H1 (cell line): Measurements from ENCODE around the gene PLSCR1. TPM values are rescaled to one million over a fixed set of nuclear protein-coding genes. Genes with fewer than 3 reads are reported as not detected.

Experiments
- CTCF ChIA-PET: fragments of 300-600 bp; sonication (Branson Sonifier 250); formaldehyde crosslinking; loops from one replicate; lab custom pipeline; 2021; ENCODE audit not compliant: partially characterized antibody; lab: Charles Lee
- POLR2A ChIA-PET: fragments of 300-600 bp; sonication (Branson Sonifier 250); formaldehyde crosslinking; loops from one replicate; lab custom pipeline; 2021; ENCODE audit warnings: inconsistent platforms; ENCODE audit not compliant: partially characterized antibody; lab: Charles Lee
- DNase-seq, 2 experiments: peaks; one replicate each; pipeline versions ENCODE4 v3.0.0 to v3.0.0-alpha.2; 2010 to 2022; ENCODE audit warnings: low spot score in 2 of 2, low read depth in 1 of 2, mixed read lengths in 1 of 2
- FAIRE-seq: peaks from 2 replicates; lab custom pipeline; 2011; peaks lifted over from hg19 to GRCh38; lab: Jason Lieb, UNC
- H2AFZ ChIP-seq: 2 replicates; pipeline ENCODE4 v1.8.1; 2012; ENCODE audit warnings: low read length, inconsistent platforms
- H2AK5ac ChIP-seq: 2 replicates; pipeline ENCODE4 v1.6.1; 2013; ENCODE audit warnings: low read depth, low read length
- H2BK120ac ChIP-seq: replicated peaks from 2 replicates; pipeline ENCODE3; 2013; ENCODE audit warnings: low read depth, low read length, inconsistent platforms
- H2BK12ac ChIP-seq: 2 replicates; pipeline ENCODE4 v1.6.1; 2013; ENCODE audit warnings: low read depth, low read length
- H2BK15ac ChIP-seq: 2 replicates; pipeline ENCODE4 v1.6.1; 2013; ENCODE audit warnings: low read length
- H2BK20ac ChIP-seq: 2 replicates; pipeline ENCODE4 v1.6.1; 2013; ENCODE audit warnings: low read length
- H2BK5ac ChIP-seq: 2 replicates; pipeline ENCODE4 v1.6.1; 2013; ENCODE audit warnings: low read depth, low read length
- H3K14ac ChIP-seq: 2 replicates; pipeline ENCODE4 v1.6.1; 2013; ENCODE audit warnings: inconsistent platforms; ENCODE audit not compliant: insufficient read length
- H3K18ac ChIP-seq: 2 replicates; pipeline ENCODE4 v1.6.1; 2013; ENCODE audit warnings: low read length; ENCODE audit errors: extremely low read depth
- H3K23ac ChIP-seq: 2 replicates; pipeline ENCODE4 v1.6.1; 2013; ENCODE audit warnings: inconsistent platforms; ENCODE audit not compliant: insufficient read length
- H3K23me2 ChIP-seq: 2 replicates; pipeline ENCODE4 v1.6.1; 2013; ENCODE audit warnings: low read depth, low read length
- H3K27ac ChIP-seq: 2 replicates; pipeline ENCODE4 v1.6.1; 2011; ENCODE audit warnings: low read depth, low read length, inconsistent platforms
- H3K27me3 ChIP-seq, 4 experiments: replicated peaks in 1 of 4; 1 replicate in 1 of 4; 2 replicates in 3 of 4; pipeline versions ENCODE4 v1.6.1 to v1.8.1; 2011 to 2013; ENCODE audit warnings: low read length in 3 of 4, mild to moderate bottlenecking in 3 of 4, inconsistent platforms in 2 of 4, mixed read lengths in 2 of 4, moderate library complexity in 1 of 4; ENCODE audit not compliant: control insufficient read depth in 3 of 4, insufficient read depth in 3 of 4; ENCODE audit errors: extremely low read depth in 1 of 4
- H3K36me3 ChIP-seq, 4 experiments: 2 replicates each; pipeline versions ENCODE4 v1.6.1 to v1.8.1; 2011 to 2013; ENCODE audit warnings: mild to moderate bottlenecking in 4 of 4, low read length in 3 of 4, moderate library complexity in 2 of 4, control low read depth in 1 of 4, inconsistent platforms in 1 of 4; ENCODE audit not compliant: insufficient read depth in 4 of 4, control insufficient read depth in 2 of 4
- H3K4ac ChIP-seq: replicated peaks from 2 replicates; pipeline ENCODE3; 2013; ENCODE audit warnings: low read length, low read depth, mixed read lengths, inconsistent platforms; ENCODE audit not compliant: insufficient read length
- H3K4me1 ChIP-seq, 4 experiments: replicated peaks in 1 of 4; 1 replicate in 1 of 4; 2 replicates in 3 of 4; pipeline versions ENCODE4 v1.6.1 to v1.8.1; 2011 to 2013; ENCODE audit warnings: low read length in 3 of 4, inconsistent platforms in 2 of 4, mixed read lengths in 1 of 4; ENCODE audit not compliant: insufficient read depth in 4 of 4, control insufficient read depth in 3 of 4
- H3K4me2 ChIP-seq, 2 experiments: 2 replicates each; pipeline versions ENCODE4 v1.6.1 to v1.8.1; 2011 to 2013; ENCODE audit warnings: low read depth in 2 of 2, low read length in 2 of 2, control low read depth in 1 of 2, inconsistent platforms in 1 of 2, mild to moderate bottlenecking in 1 of 2; ENCODE audit not compliant: insufficient read depth in 1 of 2
- H3K4me3 ChIP-seq, 4 experiments: fragments of 200-600, 300-600 bp in 1 of 4; sonication (generic), shearing (Covaris generic), sonication (Bioruptor Twin) in 1 of 4; 2 replicates each; pipeline versions ENCODE4 v1.5.1 to v1.8.1; 2011 to 2016; ENCODE audit warnings: low read length in 4 of 4, low read depth in 3 of 4, control low read depth in 2 of 4, inconsistent platforms in 2 of 4, mild to moderate bottlenecking in 2 of 4, mixed read lengths in 1 of 4, moderate library complexity in 1 of 4; ENCODE audit not compliant: insufficient read depth in 2 of 4; ENCODE audit errors: extremely low read depth in 1 of 4
- H3K56ac ChIP-seq: replicated peaks from 2 replicates; pipeline ENCODE3; 2013; ENCODE audit warnings: low read depth, mild to moderate bottlenecking, mixed read lengths, low read length, inconsistent platforms; ENCODE audit not compliant: insufficient read length
- H3K79me1 ChIP-seq: 2 replicates; pipeline ENCODE4 v1.6.1; 2013; ENCODE audit warnings: low read depth, low read length, control low read depth
- H3K79me2 ChIP-seq, 2 experiments: 2 replicates each; pipeline versions ENCODE4 v1.6.1 to v1.8.1; 2012 to 2013; ENCODE audit warnings: low read length in 2 of 2, mild to moderate bottlenecking in 2 of 2, inconsistent platforms in 1 of 2; ENCODE audit not compliant: insufficient read depth in 2 of 2, control insufficient read depth in 1 of 2
- H3K9ac ChIP-seq, 4 experiments: replicated peaks in 1 of 4; 1 replicate in 1 of 4; 2 replicates in 3 of 4; pipeline versions ENCODE4 v1.6.1 to v1.8.1; 2011 to 2013; ENCODE audit warnings: low read depth in 3 of 4, low read length in 3 of 4, control low read depth in 2 of 4, mild to moderate bottlenecking in 2 of 4, moderate library complexity in 2 of 4, inconsistent platforms in 1 of 4; ENCODE audit errors: extremely low read depth in 1 of 4
- H3K9me3 ChIP-seq, 2 experiments: 2 replicates each; pipeline versions ENCODE4 v1.6.1 to v1.8.1; 2012 to 2013; ENCODE audit warnings: mild to moderate bottlenecking in 2 of 2, moderate library complexity in 2 of 2, control low read depth in 1 of 2, inconsistent platforms in 1 of 2, low read depth in 1 of 2, low read length in 1 of 2, mixed read lengths in 1 of 2; ENCODE audit not compliant: insufficient read depth in 2 of 2
- H4K20me1 ChIP-seq, 2 experiments: replicated peaks in 1 of 2; 2 replicates each; pipeline versions ENCODE3 to v1.8.1; 2011 to 2013; ENCODE audit warnings: inconsistent platforms in 2 of 2, low read length in 2 of 2, mild to moderate bottlenecking in 1 of 2; ENCODE audit not compliant: insufficient read depth in 2 of 2, control insufficient read depth in 1 of 2
- H4K5ac ChIP-seq: 2 replicates; pipeline ENCODE4 v1.6.1; 2013; ENCODE audit warnings: low read length, low read depth, mixed read lengths, inconsistent platforms; ENCODE audit not compliant: insufficient read length
- H4K8ac ChIP-seq: 2 replicates; pipeline ENCODE4 v1.8.0; 2013; ENCODE audit warnings: mild to moderate bottlenecking, moderate library complexity, low read length, inconsistent platforms; ENCODE audit not compliant: insufficient read depth; ENCODE audit errors: extremely low read depth
- H4K91ac ChIP-seq: replicated peaks from 2 replicates; pipeline ENCODE3; 2013; ENCODE audit warnings: low read length, mixed read lengths, inconsistent platforms; ENCODE audit not compliant: insufficient read length
- CREB1 ChIP-seq: IDR thresholded peaks from 2 replicates; pipeline ENCODE4 v1.6.1; 2012; ENCODE audit warnings: inconsistent platforms
- CTBP2 ChIP-seq: IDR thresholded peaks from 2 replicates; pipeline ENCODE4 v1.7.0; 2011; ENCODE audit warnings: borderline replicate concordance, mild to moderate bottlenecking, moderate library complexity, mixed read lengths, low read length; ENCODE audit not compliant: insufficient read depth, insufficient read length
- EZH2 ChIP-seq: fragments of 200-600 bp; sonication (generic); IDR thresholded peaks from 2 replicates; pipeline ENCODE4 v1.7.1; 2012; ENCODE audit warnings: low read depth, mild to moderate bottlenecking, moderate library complexity, low read length, inconsistent platforms; ENCODE audit not compliant: severe bottlenecking
- MAX ChIP-seq: IDR thresholded peaks from 2 replicates; pipeline ENCODE4 v1.6.1; 2012; ENCODE audit warnings: inconsistent platforms
- RXRA ChIP-seq: IDR thresholded peaks from 2 replicates; pipeline ENCODE4 v1.6.1; 2011; ENCODE audit warnings: low read depth, mild to moderate bottlenecking, low read length, moderate library complexity; ENCODE audit not compliant: insufficient read depth
- SIN3A ChIP-seq, 2 experiments: IDR thresholded peaks in 1 of 2; conservative IDR thresholded peaks in 1 of 2; 2 replicates each; pipeline ENCODE4 v1.6.1; 2011 to 2012; ENCODE audit warnings: low read length in 2 of 2, improper control_type of control experiment in 1 of 2, low read depth in 1 of 2, mild to moderate bottlenecking in 1 of 2
- WGBS, 2 experiments: shearing (Covaris generic) in 1 of 2; methylation state at CpG; one replicate each; pipeline versions ENCODE4 v1.1.6 to v1.1.7; 2013 to 2015; ENCODE audit warnings: low lambda C conversion rate in 2 of 2, mixed read lengths in 2 of 2, inconsistent platforms in 1 of 2, low coverage in 1 of 2, missing lambda C conversion rate in 1 of 2; ENCODE audit not compliant: insufficient replicate concordance in 2 of 2, insufficient coverage in 1 of 2, insufficient read length in 1 of 2; ENCODE audit errors: extremely low coverage in 1 of 2, missing lambda C conversion rate in 1 of 2; 5-methylcytosine and 5-hydroxymethylcytosine counted together
- polyA plus RNA-seq, 7 experiments: library from polyadenylated mRNA; depleted of rRNA in 3 of 7; stranded (reverse) in 5 of 7; unstranded in 2 of 7; fragments of >200 nt in 5 of 7; fragments of 200-250 nt in 2 of 7; gene quantifications; 1 replicate in 5 of 7; 2 replicates in 1 of 7; 4 replicates in 1 of 7; pipeline versions ENCODE4 v1.2.1 to v1.2.3, GENCODE V29; 2011 to 2013; ENCODE audit warnings: missing spikeins in 2 of 7, mixed read lengths in 2 of 7
- total RNA-seq: library from RNA; stranded (reverse); fragmentation: NEBNext Ultra II Directional; extraction: Animal tissue kit (Norgen Biotek cat#: 25700); gene quantifications from 2 replicates; pipeline ENCODE4 v1.2.1, GENCODE V29; 2021

Gene PLSCR1
- total and polyA plus RNA-seq, 2 of the 8 experiments (the other 6 are each of a cell fraction or from before 2014, with no cell fraction given): 32.2 to 48.5 TPM

GRCh38 chr3:146561879-146562278 is 17.5 kb upstream of the PLSCR1 start:
- H3K4me2 ChIP-seq: no peak overlapping the region
- no peak overlapping the region for H3K23ac ChIP-seq
- POLR2A ChIA-PET: no interaction called here
- no peak overlapping the region for H3K18ac ChIP-seq
- CTCF ChIA-PET: interaction anchor here (1.3 kb wide), 1 partner anchor 27 kb away, joined by 3 read pairs; no protein-coding TSS in a partner anchor
- no peak for DNase-seq
- H3K4ac ChIP-seq: no peak overlapping the region
- no peak overlapping the region for H2BK15ac ChIP-seq
- H4K20me1 ChIP-seq: no peaks in the 10 kb centered on the region
- H4K91ac ChIP-seq: no peak overlapping the region
- no peak overlapping the region for H3K9ac ChIP-seq
- H2BK20ac ChIP-seq: no peak overlapping the region
- no peak overlapping the region for H3K56ac ChIP-seq
- H2AFZ ChIP-seq: no peak overlapping the region
- no peak overlapping the region for H4K5ac ChIP-seq
- peaks cover 0 to 7% of the 10 kb centered on the region in 2 experiments; a peak in 1 of 4 replicates for H3K9me3 ChIP-seq
- H3K23me2 ChIP-seq: no peaks in the 10 kb centered on the region
- WGBS, 2 experiments: 100% methylated on average over 1 of the region's 1 CpG; no CpG with 5 or more reads in 1 of the 2 experiments
- TF ChIP-seq EZH2 (no peak), SIN3A (conservative IDR thresholded peaks at IDR 0.05 in 1 of 2, IDR thresholded peaks at IDR 0.05 in 1 of 2; ENCODE audit: low read depth in 1 of 2, low read length in 2 of 2) (no peak), CREB1 (no peak), MAX (no peak), RXRA (no peak), CTBP2 (no peak)
- H3K27me3 ChIP-seq: no peaks in the 10 kb centered on the region
- no peak overlapping the region for H3K27ac ChIP-seq
- H3K14ac ChIP-seq: no peak overlapping the region
- no peaks in the 10 kb centered on the region for H3K79me1 ChIP-seq
- no peak overlapping the region for H2BK120ac ChIP-seq
- H2BK5ac ChIP-seq: no peak overlapping the region
- H3K4me3 ChIP-seq: no peak overlapping the region
- no peak overlapping the region for H2AK5ac ChIP-seq
- H3K36me3 ChIP-seq: no peaks in the 10 kb centered on the region
- H3K79me2 ChIP-seq: no peaks in the 10 kb centered on the region
- no peak for FAIRE-seq
- no peaks in the 10 kb centered on the region for H3K4me1 ChIP-seq
- no peak overlapping the region for H4K8ac ChIP-seq
- H2BK12ac ChIP-seq: no peak overlapping the region
